IPS-11a (cell line): ENCODE data around the gene SLC9B2.
A peak's percentile ranks its signal among the peaks of the same experiment; 100 is the strongest.

Experiments used
- H3K4me3 ChIP-seq: one replicate; pipeline ENCODE4 v1.5.1; 2013; ENCODE audit warnings: low read depth, low read length, control low read depth

SLC9B2 gene

GRCh38 chr4:103075894-103076746 is 441 bp downstream of the SLC9B2 start:
- peak overlapping the region; percentile 69 for H3K4me3 ChIP-seq

GRCh38 chr4:103075435-103075893 is 1.1 kb downstream of the SLC9B2 start:
- H3K4me3 ChIP-seq, result peak overlapping the region; percentile 69

GRCh38 chr4:103074744-103075434 is 1.7 kb downstream of the SLC9B2 start:
- H3K4me3 ChIP-seq, result no peak overlapping the region

- no peak overlapping the region for H3K4me3 ChIP-seq
These were observed 2.6 kb downstream of the SLC9B2 start for GRCh38 chr4:103073792-103074438.

- H3K4me3 ChIP-seq, result no peak overlapping the region
These were observed 8.6 kb downstream of the SLC9B2 start for GRCh38 chr4:103067841-103068547.

- H3K4me3 ChIP-seq, result no peak overlapping the region
These were observed 16.0 kb downstream of the SLC9B2 start for GRCh38 chr4:103060453-103061148.

- H3K4me3 ChIP-seq, result no peak overlapping the region
These were observed 22.5 kb downstream of the SLC9B2 start for GRCh38 chr4:103054030-103054429.

GRCh38 chr4:103052779-103053178 is 23.8 kb downstream of the SLC9B2 start:
- no peak overlapping the region for H3K4me3 ChIP-seq

GRCh38 chr4:103052145-103052544 is 24.4 kb downstream of the SLC9B2 start:
- H3K4me3 ChIP-seq, result no peak overlapping the region

GRCh38 chr4:103050736-103051436 is 25.7 kb downstream of the SLC9B2 start:
- H3K4me3 ChIP-seq, result no peak overlapping the region

GRCh38 chr4:103046416-103047290 is 29.9 kb downstream of the SLC9B2 start:
- no peak overlapping the region for H3K4me3 ChIP-seq

- H3K4me3 ChIP-seq, result no peak overlapping the region
These were observed 32.4 kb downstream of the SLC9B2 start for GRCh38 chr4:103044183-103044582.

GRCh38 chr4:103036169-103036568 is 40.4 kb downstream of the SLC9B2 start:
- no peak overlapping the region for H3K4me3 ChIP-seq

- H3K4me3 ChIP-seq, result no peak overlapping the region
These were observed 44.0 kb downstream of the SLC9B2 start for GRCh38 chr4:103032574-103032973.

- no peak overlapping the region for H3K4me3 ChIP-seq
These were observed 45.8 kb downstream of the SLC9B2 start for GRCh38 chr4:103030791-103031190.

- H3K4me3 ChIP-seq, result no peak overlapping the region
These were observed 47.3 kb downstream of the SLC9B2 start for GRCh38 chr4:103029300-103029699.

- no peak overlapping the region for H3K4me3 ChIP-seq
These were observed 49.7 kb downstream of the SLC9B2 start for GRCh38 chr4:103026868-103027267.

GRCh38 chr4:103024996-103025395 is 51.6 kb downstream of the SLC9B2 start:
- H3K4me3 ChIP-seq, result no peak overlapping the region

GRCh38 chr4:103021120-103021519 is 55.4 kb downstream of the SLC9B2 start:
- no peak overlapping the region for H3K4me3 ChIP-seq
